ENCODE measurements around the gene NEB. TPM values are rescaled to one million over a fixed set of nuclear protein-coding genes. Genes with fewer than 3 reads are reported as not detected.

The NEB gene
- polyA plus RNA-seq, 1 donor from 2014 or later: 0.38 TPM

- no peak overlapping the region for H3K27ac ChIP-seq (ENCODE audit: low read length)
These were observed 79.4 kb downstream of the NEB start for GRCh38 chr2:151654891-151655290.

DNA sequence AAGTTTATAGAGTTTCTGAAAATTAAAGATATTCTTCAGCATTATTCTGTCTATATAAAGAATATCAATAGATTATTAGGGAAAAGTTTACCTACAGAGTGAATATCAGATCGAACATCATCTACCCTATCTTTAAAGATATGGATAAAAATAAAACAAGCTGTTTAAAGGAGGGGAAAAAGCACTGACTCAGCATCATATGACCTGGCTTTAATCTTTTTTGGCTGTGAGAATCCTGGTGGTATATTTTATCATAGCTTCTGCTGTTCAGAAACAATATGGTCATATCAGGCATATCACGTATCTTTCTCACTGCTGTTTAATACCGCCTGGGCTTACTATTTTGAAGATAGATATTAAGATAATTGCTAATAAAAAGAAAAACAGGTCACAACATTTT is 80.2 kb downstream of the NEB start:
- Histone ChIP-seq H3K27me3 (ENCODE audit: insufficient read depth, low read depth, low read length) (no peaks in the 10 kb centered on the region), H3K36me3 (ENCODE audit: insufficient read depth, low read length) (no peaks in the 10 kb centered on the region), H4K20me1 (ENCODE audit: insufficient read depth) (no peaks in the 10 kb centered on the region), H2AFZ (ENCODE audit: low read depth, low read length) (no peak overlapping the region), H3K4me3 (ENCODE audit: low read length) (no peak overlapping the region), H3K79me2 (replicated peaks; ENCODE audit: insufficient read depth, low read length) (no peaks in the 10 kb centered on the region), H3K4me2 (ENCODE audit: low read length) (no peak overlapping the region), H3F3A (ENCODE audit: insufficient read depth, low read length, poor library complexity, severe bottlenecking) (no peaks in the 10 kb centered on the region), H3K27ac (ENCODE audit: low read length) (no peak overlapping the region), H3K9me3 (ENCODE audit: low read length) (no peaks in the 10 kb centered on the region), H3K9me2 (ENCODE audit: insufficient read depth, low read length) (no peaks in the 10 kb centered on the region), H3K9ac (ENCODE audit: low read length) (no peak overlapping the region)
- TF ChIP-seq SMC3 (conservative IDR thresholded peaks at IDR 0.05; ENCODE audit: poor library complexity): no peak
- no peak for TF ChIP-seq POLR2AphosphoS5 (IDR thresholded peaks at IDR 0.05)
- no peak for TF ChIP-seq RAD21 (conservative IDR thresholded peaks at IDR 0.05)
- no peak for TF ChIP-seq EP300 (conservative IDR thresholded peaks at IDR 0.05; ENCODE audit: poor library complexity, severe bottlenecking)
- no peak for TF ChIP-seq CTCF (IDR thresholded peaks at IDR 0.05; ENCODE audit: poor library complexity, severe bottlenecking)
- no peak for TF ChIP-seq TAF1 (IDR thresholded peaks at IDR 0.05; ENCODE audit: low read depth)
- TF ChIP-seq EZH2 (IDR thresholded peaks at IDR 0.05; ENCODE audit: borderline replicate concordance, insufficient read depth, low read length, poor library complexity, severe bottlenecking): no peak
- TF ChIP-seq, protein P1, sequence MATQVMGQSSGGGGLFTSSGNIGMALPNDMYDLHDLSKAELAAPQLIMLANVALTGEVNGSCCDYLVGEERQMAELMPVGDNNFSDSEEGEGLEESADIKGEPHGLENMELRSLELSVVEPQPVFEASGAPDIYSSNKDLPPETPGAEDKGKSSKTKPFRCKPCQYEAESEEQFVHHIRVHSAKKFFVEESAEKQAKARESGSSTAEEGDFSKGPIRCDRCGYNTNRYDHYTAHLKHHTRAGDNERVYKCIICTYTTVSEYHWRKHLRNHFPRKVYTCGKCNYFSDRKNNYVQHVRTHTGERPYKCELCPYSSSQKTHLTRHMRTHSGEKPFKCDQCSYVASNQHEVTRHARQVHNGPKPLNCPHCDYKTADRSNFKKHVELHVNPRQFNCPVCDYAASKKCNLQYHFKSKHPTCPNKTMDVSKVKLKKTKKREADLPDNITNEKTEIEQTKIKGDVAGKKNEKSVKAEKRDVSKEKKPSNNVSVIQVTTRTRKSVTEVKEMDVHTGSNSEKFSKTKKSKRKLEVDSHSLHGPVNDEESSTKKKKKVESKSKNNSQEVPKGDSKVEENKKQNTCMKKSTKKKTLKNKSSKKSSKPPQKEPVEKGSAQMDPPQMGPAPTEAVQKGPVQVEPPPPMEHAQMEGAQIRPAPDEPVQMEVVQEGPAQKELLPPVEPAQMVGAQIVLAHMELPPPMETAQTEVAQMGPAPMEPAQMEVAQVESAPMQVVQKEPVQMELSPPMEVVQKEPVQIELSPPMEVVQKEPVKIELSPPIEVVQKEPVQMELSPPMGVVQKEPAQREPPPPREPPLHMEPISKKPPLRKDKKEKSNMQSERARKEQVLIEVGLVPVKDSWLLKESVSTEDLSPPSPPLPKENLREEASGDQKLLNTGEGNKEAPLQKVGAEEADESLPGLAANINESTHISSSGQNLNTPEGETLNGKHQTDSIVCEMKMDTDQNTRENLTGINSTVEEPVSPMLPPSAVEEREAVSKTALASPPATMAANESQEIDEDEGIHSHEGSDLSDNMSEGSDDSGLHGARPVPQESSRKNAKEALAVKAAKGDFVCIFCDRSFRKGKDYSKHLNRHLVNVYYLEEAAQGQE (IDR thresholded peaks at IDR 0.05; ENCODE audit: borderline replicate concordance): no peak
- TF ChIP-seq MXI1 (conservative IDR thresholded peaks at IDR 0.05; ENCODE audit: poor library complexity, severe bottlenecking): no peak

More at GRCh38 chr2:151654891-151655290, 79.4 kb downstream of the NEB start:
- Histone ChIP-seq H4K20me1 (ENCODE audit: insufficient read depth) (no peaks in the 10 kb centered on the region), H3K79me2 (replicated peaks; ENCODE audit: insufficient read depth, low read length) (no peaks in the 10 kb centered on the region), H3K4me2 (ENCODE audit: low read length) (no peak overlapping the region), H3F3A (ENCODE audit: insufficient read depth, low read length, poor library complexity, severe bottlenecking) (no peaks in the 10 kb centered on the region), H2AFZ (ENCODE audit: low read depth, low read length) (no peak overlapping the region), H3K27me3 (ENCODE audit: insufficient read depth, low read depth, low read length) (no peaks in the 10 kb centered on the region), H3K9ac (ENCODE audit: low read length) (no peak overlapping the region), H3K36me3 (ENCODE audit: insufficient read depth, low read length) (no peaks in the 10 kb centered on the region), H3K4me3 (ENCODE audit: low read length) (no peak overlapping the region), H3K9me2 (ENCODE audit: insufficient read depth, low read length) (no peaks in the 10 kb centered on the region), H3K9me3 (ENCODE audit: low read length) (no peaks in the 10 kb centered on the region)
- TF ChIP-seq POLR2AphosphoS5 (IDR thresholded peaks at IDR 0.05): no peak
- TF ChIP-seq EP300 (conservative IDR thresholded peaks at IDR 0.05; ENCODE audit: poor library complexity, severe bottlenecking): no peak
- no peak for TF ChIP-seq TAF1 (IDR thresholded peaks at IDR 0.05; ENCODE audit: low read depth)
- TF ChIP-seq CTCF (IDR thresholded peaks at IDR 0.05; ENCODE audit: poor library complexity, severe bottlenecking): no peak
- TF ChIP-seq, protein P1 (IDR thresholded peaks at IDR 0.05; ENCODE audit: borderline replicate concordance): no peak
- TF ChIP-seq MXI1 (conservative IDR thresholded peaks at IDR 0.05; ENCODE audit: poor library complexity, severe bottlenecking): no peak
